Ishikawa (cell line): ENCODE data around the gene ZNF548.

Experiments
- CEBPB ChIP-seq: IDR thresholded peaks from 2 replicates; pipeline ENCODE4 v1.6.1; 2012
- EP300 ChIP-seq: IDR thresholded peaks from 2 replicates; pipeline ENCODE4 v1.6.1; 2012; ENCODE audit warnings: borderline replicate concordance
- FOXM1 ChIP-seq: IDR thresholded peaks from 2 replicates; pipeline ENCODE4 v1.6.1; 2012; ENCODE audit warnings: low read depth, borderline replicate concordance
- NFIC ChIP-seq: IDR thresholded peaks from 2 replicates; pipeline ENCODE4 v1.6.1; 2012
- YY1 ChIP-seq: IDR thresholded peaks from 2 replicates; pipeline ENCODE4 v1.6.1; 2012; ENCODE audit warnings: low read depth

Gene ZNF548

GRCh38 chr19:57443121-57443696 lies 53.6 kb downstream of the ZNF548 start:
- TF ChIP-seq NFIC, result peak; percentile 61
- no peak for TF ChIP-seq YY1
- TF ChIP-seq FOXM1, result no peak

- no peak for TF ChIP-seq EP300
- TF ChIP-seq CEBPB, result peak; percentile 52; the same call in 1 of the 2 replicates
Observed at GRCh38 chr19:57452307-57452706, 62.7 kb downstream of the ZNF548 start.
